Fibroblast of lung (primary cell): ENCODE measurements around the gene B3GALT5. TPM values are rescaled to one million over a fixed set of nuclear protein-coding genes. Genes with fewer than 3 reads are reported as not detected.

Source experiments
- DNase-seq, 2 donors: peaks; one replicate each; pipeline versions ENCODE4 v3.0.0 to v3.0.0-alpha.2; 2010; ENCODE audit warnings: low read depth in 2 of 2
- H2AFZ ChIP-seq: 2 replicates; pipeline ENCODE4 v1.5.1; 2012; ENCODE audit warnings: low read length, control low read depth, inconsistent platforms
- H3K27ac ChIP-seq: 2 replicates; pipeline ENCODE4 v1.5.1; 2011; ENCODE audit warnings: low read length, control low read depth; ENCODE audit not compliant: insufficient read depth
- H3K27me3 ChIP-seq: 2 replicates; pipeline ENCODE4 v1.5.1; 2011; ENCODE audit warnings: mild to moderate bottlenecking, low read length; ENCODE audit not compliant: control insufficient read depth, insufficient read depth
- H3K36me3 ChIP-seq: 2 replicates; pipeline ENCODE4 v1.5.1; 2011; ENCODE audit warnings: low read length; ENCODE audit not compliant: control insufficient read depth, insufficient read depth
- H3K4me1 ChIP-seq: 2 replicates; pipeline ENCODE4 v1.5.1; 2011; ENCODE audit warnings: low read length; ENCODE audit not compliant: control insufficient read depth, insufficient read depth; ENCODE audit errors: extremely low read depth
- H3K4me2 ChIP-seq: 2 replicates; pipeline ENCODE4 v1.5.1; 2011; ENCODE audit warnings: low read length, control low read depth; ENCODE audit not compliant: insufficient read depth; ENCODE audit errors: extremely low read depth
- H3K4me3 ChIP-seq, 4 experiments: fragments of 200-600 bp in 1 of 4; sonication (generic) in 1 of 4; replicated peaks in 1 of 4; 2 replicates each; pipeline ENCODE4 v1.5.1; 2011 to 2016; ENCODE audit warnings: low read length in 4 of 4, low read depth in 3 of 4, mild to moderate bottlenecking in 3 of 4, control low read depth in 2 of 4, inconsistent platforms in 1 of 4, mixed read lengths in 1 of 4; ENCODE audit not compliant: insufficient read depth in 1 of 4; ENCODE audit errors: control extremely low read depth in 1 of 4
- H3K79me2 ChIP-seq: 2 replicates; pipeline ENCODE4 v1.5.1; 2012; ENCODE audit warnings: mild to moderate bottlenecking, low read length, inconsistent platforms; ENCODE audit not compliant: control insufficient read depth, insufficient read depth
- H3K9ac ChIP-seq: 2 replicates; pipeline ENCODE4 v1.5.1; 2011; ENCODE audit warnings: mild to moderate bottlenecking, low read length, control low read depth; ENCODE audit not compliant: insufficient read depth
- H3K9me3 ChIP-seq: 2 replicates; pipeline ENCODE4 v1.5.1; 2012; ENCODE audit warnings: low read depth, low read length; ENCODE audit not compliant: control insufficient read depth, insufficient read depth
- H4K20me1 ChIP-seq: 2 replicates; pipeline ENCODE4 v1.5.1; 2011; ENCODE audit warnings: low read length; ENCODE audit not compliant: control insufficient read depth, insufficient read depth; ENCODE audit errors: extremely low read depth
- CTCF ChIP-seq, 2 donors: IDR thresholded peaks in 1 of 2; conservative IDR thresholded peaks in 1 of 2; 1 replicate in 1 of 2; 2 replicates in 1 of 2; pipeline ENCODE4 v1.5.1; 2011 to 2012; ENCODE audit warnings: low read length in 2 of 2, control low read depth in 1 of 2, inconsistent platforms in 1 of 2, low read depth in 1 of 2, mild to moderate bottlenecking in 1 of 2
- EZH2 ChIP-seq: IDR thresholded peaks from 2 replicates; pipeline ENCODE4 v1.5.1; 2012; ENCODE audit warnings: low read length, control low read depth, mild to moderate bottlenecking; ENCODE audit errors: missing control alignments
- polyA plus RNA-seq, 2 donors: library from polyadenylated mRNA; depleted of rRNA in 1 of 2; stranded (reverse) in 1 of 2; unstranded in 1 of 2; fragments of >200 nt; gene quantifications; 2 replicates each; pipeline ENCODE4 v1.2.1, GENCODE V29; 2011 to 2012; ENCODE audit warnings: missing spikeins in 1 of 2
- total RNA-seq: library from RNA; depleted of rRNA; stranded (reverse); fragments of >200 nt; gene quantifications from 2 replicates; pipeline ENCODE4 v1.2.1, GENCODE V29; 2014

B3GALT5 gene
- total and polyA plus RNA-seq, 2 donors (not counting 1 experiment from before 2014, with no cell fraction given) = under 0.01 TPM

- Histone ChIP-seq H3K9ac (no peak overlapping the region), H3K79me2 (no peaks in the 10 kb centered on the region), H2AFZ (no peak overlapping the region), H3K27me3 (no peaks in the 10 kb centered on the region), H4K20me1 (no peaks in the 10 kb centered on the region), H3K4me1 (no peaks in the 10 kb centered on the region), H3K4me3 (no peak overlapping the region), H3K27ac (no peak overlapping the region), H3K9me3 (no peaks in the 10 kb centered on the region), H3K36me3 (no peaks in the 10 kb centered on the region), H3K4me2 (no peak overlapping the region)
- no peak for DNase-seq
- no peak for TF ChIP-seq CTCF (conservative IDR thresholded peaks at IDR 0.05 in 1 of 2, IDR thresholded peaks at IDR 0.05 in 1 of 2; ENCODE audit: low read depth in 1 of 2, low read length in 2 of 2)
Measured at GRCh38 chr21:39568361-39568760, 44.4 kb upstream of the B3GALT5 start.

GRCh38 chr21:39575775-39576174, 37.0 kb upstream of the B3GALT5 start:
- Histone ChIP-seq H3K79me2 (no peaks in the 10 kb centered on the region), H3K36me3 (no peaks in the 10 kb centered on the region)
- DNase-seq = peak in 1 of 2 donors; percentile 51

GRCh38 chr21:39576518-39577128, 36.1 kb upstream of the B3GALT5 start:
- H3K4me1 ChIP-seq = no peaks in the 10 kb centered on the region
- no peak for DNase-seq
- no peaks in the 10 kb centered on the region for H3K36me3 ChIP-seq
- H3K4me2 ChIP-seq = no peak overlapping the region
- H4K20me1 ChIP-seq = no peaks in the 10 kb centered on the region
- H3K4me3 ChIP-seq = no peak overlapping the region
- TF ChIP-seq EZH2 (no peak), CTCF (conservative IDR thresholded peaks at IDR 0.05 in 1 of 2, IDR thresholded peaks at IDR 0.05 in 1 of 2; ENCODE audit: low read depth in 1 of 2, low read length in 2 of 2) (no peak)
- no peak overlapping the region for H3K9ac ChIP-seq
- H3K79me2 ChIP-seq = no peaks in the 10 kb centered on the region
- H3K9me3 ChIP-seq = no peaks in the 10 kb centered on the region
- no peak overlapping the region for H3K27ac ChIP-seq
- no peak overlapping the region for H2AFZ ChIP-seq
- H3K27me3 ChIP-seq = no peaks in the 10 kb centered on the region

More at GRCh38 chr21:39575775-39576174, 37.0 kb upstream of the B3GALT5 start:
- H3K4me2 ChIP-seq = no peak overlapping the region
- no peaks in the 10 kb centered on the region for H3K9me3 ChIP-seq
- no peak overlapping the region for H3K9ac ChIP-seq
- no peak for TF ChIP-seq CTCF (conservative IDR thresholded peaks at IDR 0.05 in 1 of 2, IDR thresholded peaks at IDR 0.05 in 1 of 2; ENCODE audit: low read depth in 1 of 2, low read length in 2 of 2)
- TF ChIP-seq EZH2 = no peak
- no peaks in the 10 kb centered on the region for H3K27me3 ChIP-seq
- H4K20me1 ChIP-seq = no peaks in the 10 kb centered on the region
- H3K4me3 ChIP-seq = no peak overlapping the region
- no peak overlapping the region for H2AFZ ChIP-seq
- H3K4me1 ChIP-seq = no peaks in the 10 kb centered on the region
- no peak overlapping the region for H3K27ac ChIP-seq
